ENCODE data around the gene PDE11A. TPM values are rescaled to one million over a fixed set of nuclear protein-coding genes. Genes with fewer than 3 reads are reported as not detected.

The PDE11A gene
- total and polyA plus RNA-seq, 2 of the 13 experiments (the other 11 are each of a cell fraction or from before 2014, with no cell fraction given): 1.2 to 1.7 TPM

DNA sequence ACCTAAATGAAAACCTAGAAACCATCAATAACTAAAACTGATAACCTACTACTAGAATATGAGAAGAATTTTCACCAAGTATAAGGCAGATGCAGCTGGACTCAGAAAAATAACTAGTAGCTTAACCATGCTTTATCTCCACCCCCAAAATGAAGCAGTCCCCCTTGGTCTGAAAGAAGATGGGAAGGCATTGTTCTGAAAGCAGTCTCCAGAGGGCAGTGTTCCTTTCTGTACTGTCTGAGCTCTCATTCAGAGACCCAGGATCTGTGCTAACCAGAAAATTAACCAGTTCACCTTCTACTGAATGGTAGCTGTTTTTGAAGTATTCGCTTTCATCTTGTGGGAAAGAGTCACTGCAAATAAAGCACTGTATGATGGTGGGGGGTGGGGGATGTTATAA lies 273.0 kb downstream of the PDE11A start (continued):
- TF ChIP-seq, protein P1, sequence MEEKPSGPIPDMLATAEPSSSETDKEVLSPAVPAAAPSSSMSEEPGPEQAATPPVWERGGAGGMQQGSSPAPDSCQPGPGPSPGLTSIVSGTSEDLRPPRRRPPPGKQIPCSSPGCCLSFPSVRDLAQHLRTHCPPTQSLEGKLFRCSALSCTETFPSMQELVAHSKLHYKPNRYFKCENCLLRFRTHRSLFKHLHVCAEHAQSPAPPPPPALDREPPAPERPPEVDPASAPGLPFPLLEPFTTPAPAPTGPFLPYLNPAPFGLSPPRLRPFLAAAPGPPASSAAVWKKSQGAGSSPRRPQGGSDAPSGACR (CRISPR knock-in tag; IDR thresholded peaks at IDR 0.05): no peak
- TF ChIP-seq ZBTB7B (CRISPR knock-in tag; IDR thresholded peaks at IDR 0.05) (no peak), PAF1 (CRISPR knock-in tag; IDR thresholded peaks at IDR 0.05) (no peak), ZNF577 (CRISPR knock-in tag; IDR thresholded peaks at IDR 0.05; ENCODE audit: borderline replicate concordance, low read depth) (no peak), GTF3A (CRISPR knock-in tag; conservative IDR thresholded peaks at IDR 0.05) (no peak), ARNTL (CRISPR knock-in tag; IDR thresholded peaks at IDR 0.05) (no peak), PHB2 (IDR thresholded peaks at IDR 0.05; ENCODE audit: partially characterized antibody) (no peak), MEIS2 (CRISPR knock-in tag; IDR thresholded peaks at IDR 0.05) (no peak), ZNF24 (IDR thresholded peaks at IDR 0.05) (no peak), SOX5 (CRISPR knock-in tag; IDR thresholded peaks at IDR 0.05; ENCODE audit: borderline replicate concordance) (no peak), AGO1 (IDR thresholded peaks at IDR 0.05; ENCODE audit: low read depth, low read length, poor library complexity, severe bottlenecking) (no peak), U2AF2 (IDR thresholded peaks at IDR 0.05; ENCODE audit: low read depth, low read length) (no peak), MED1 (CRISPR knock-in tag; IDR thresholded peaks at IDR 0.05) (no peak)
- TF ChIP-seq, protein P2, sequence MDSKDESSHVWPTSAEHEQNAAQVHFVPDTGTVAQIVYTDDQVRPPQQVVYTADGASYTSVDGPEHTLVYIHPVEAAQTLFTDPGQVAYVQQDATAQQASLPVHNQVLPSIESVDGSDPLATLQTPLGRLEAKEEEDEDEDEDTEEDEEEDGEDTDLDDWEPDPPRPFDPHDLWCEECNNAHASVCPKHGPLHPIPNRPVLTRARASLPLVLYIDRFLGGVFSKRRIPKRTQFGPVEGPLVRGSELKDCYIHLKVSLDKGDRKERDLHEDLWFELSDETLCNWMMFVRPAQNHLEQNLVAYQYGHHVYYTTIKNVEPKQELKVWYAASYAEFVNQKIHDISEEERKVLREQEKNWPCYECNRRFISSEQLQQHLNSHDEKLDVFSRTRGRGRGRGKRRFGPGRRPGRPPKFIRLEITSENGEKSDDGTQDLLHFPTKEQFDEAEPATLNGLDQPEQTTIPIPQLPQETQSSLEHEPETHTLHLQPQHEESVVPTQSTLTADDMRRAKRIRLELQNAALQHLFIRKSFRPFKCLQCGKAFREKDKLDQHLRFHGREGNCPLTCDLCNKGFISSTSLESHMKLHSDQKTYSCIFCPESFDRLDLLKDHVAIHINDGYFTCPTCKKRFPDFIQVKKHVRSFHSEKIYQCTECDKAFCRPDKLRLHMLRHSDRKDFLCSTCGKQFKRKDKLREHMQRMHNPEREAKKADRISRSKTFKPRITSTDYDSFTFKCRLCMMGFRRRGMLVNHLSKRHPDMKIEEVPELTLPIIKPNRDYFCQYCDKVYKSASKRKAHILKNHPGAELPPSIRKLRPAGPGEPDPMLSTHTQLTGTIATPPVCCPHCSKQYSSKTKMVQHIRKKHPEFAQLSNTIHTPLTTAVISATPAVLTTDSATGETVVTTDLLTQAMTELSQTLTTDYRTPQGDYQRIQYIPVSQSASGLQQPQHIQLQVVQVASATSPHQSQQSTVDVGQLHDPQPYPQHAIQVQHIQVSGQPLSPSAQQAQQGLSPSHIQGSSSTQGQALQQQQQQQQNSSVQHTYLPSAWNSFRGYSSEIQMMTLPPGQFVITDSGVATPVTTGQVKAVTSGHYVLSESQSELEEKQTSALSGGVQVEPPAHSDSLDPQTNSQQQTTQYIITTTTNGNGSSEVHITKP (CRISPR knock-in tag; IDR thresholded peaks at IDR 0.05; ENCODE audit: low read depth): no peak
- TF ChIP-seq, protein P3, sequence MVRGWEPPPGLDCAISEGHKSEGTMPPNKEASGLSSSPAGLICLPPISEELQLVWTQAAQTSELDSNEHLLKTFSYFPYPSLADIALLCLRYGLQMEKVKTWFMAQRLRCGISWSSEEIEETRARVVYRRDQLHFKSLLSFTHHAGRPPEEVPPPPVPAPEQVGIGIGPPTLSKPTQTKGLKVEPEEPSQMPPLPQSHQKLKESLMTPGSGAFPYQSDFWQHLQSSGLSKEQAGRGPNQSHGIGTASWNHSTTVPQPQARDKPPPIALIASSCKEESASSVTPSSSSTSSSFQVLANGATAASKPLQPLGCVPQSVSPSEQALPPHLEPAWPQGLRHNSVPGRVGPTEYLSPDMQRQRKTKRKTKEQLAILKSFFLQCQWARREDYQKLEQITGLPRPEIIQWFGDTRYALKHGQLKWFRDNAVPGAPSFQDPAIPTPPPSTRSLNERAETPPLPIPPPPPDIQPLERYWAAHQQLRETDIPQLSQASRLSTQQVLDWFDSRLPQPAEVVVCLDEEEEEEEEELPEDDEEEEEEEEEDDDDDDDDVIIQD (CRISPR knock-in tag; IDR thresholded peaks at IDR 0.05; ENCODE audit: low read depth): no peak
- TF ChIP-seq, protein P4, sequence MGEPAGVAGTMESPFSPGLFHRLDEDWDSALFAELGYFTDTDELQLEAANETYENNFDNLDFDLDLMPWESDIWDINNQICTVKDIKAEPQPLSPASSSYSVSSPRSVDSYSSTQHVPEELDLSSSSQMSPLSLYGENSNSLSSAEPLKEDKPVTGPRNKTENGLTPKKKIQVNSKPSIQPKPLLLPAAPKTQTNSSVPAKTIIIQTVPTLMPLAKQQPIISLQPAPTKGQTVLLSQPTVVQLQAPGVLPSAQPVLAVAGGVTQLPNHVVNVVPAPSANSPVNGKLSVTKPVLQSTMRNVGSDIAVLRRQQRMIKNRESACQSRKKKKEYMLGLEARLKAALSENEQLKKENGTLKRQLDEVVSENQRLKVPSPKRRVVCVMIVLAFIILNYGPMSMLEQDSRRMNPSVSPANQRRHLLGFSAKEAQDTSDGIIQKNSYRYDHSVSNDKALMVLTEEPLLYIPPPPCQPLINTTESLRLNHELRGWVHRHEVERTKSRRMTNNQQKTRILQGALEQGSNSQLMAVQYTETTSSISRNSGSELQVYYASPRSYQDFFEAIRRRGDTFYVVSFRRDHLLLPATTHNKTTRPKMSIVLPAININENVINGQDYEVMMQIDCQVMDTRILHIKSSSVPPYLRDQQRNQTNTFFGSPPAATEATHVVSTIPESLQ (CRISPR knock-in tag; conservative IDR thresholded peaks at IDR 0.05): no peak
